ENCODE results near the gene AHRR.

AHRR gene

GRCh38 chr5:399296-400281 is 78.1 kb downstream of the AHRR start:
- TF ChIP-seq, protein P1, sequence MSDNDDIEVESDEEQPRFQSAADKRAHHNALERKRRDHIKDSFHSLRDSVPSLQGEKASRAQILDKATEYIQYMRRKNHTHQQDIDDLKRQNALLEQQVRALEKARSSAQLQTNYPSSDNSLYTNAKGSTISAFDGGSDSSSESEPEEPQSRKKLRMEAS (IDR thresholded peaks at IDR 0.05), result peak; percentile 80
- TF ChIP-seq NFIC (IDR thresholded peaks at IDR 0.05), result peak; percentile 60
- TF ChIP-seq EP300 (IDR thresholded peaks at IDR 0.05; ENCODE audit: borderline replicate concordance), result peak; percentile 38
- TF ChIP-seq RAD21 (IDR thresholded peaks at IDR 0.05; ENCODE audit: low read depth), result no peak
- TF ChIP-seq, protein P2, sequence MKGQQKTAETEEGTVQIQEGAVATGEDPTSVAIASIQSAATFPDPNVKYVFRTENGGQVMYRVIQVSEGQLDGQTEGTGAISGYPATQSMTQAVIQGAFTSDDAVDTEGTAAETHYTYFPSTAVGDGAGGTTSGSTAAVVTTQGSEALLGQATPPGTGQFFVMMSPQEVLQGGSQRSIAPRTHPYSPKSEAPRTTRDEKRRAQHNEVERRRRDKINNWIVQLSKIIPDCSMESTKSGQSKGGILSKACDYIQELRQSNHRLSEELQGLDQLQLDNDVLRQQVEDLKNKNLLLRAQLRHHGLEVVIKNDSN (IDR thresholded peaks at IDR 0.05), result peak; percentile 48; the same call in 1 of the 2 replicates
- peak; percentile 47; the same call in 1 of the 2 replicates for TF ChIP-seq TCF12 (IDR thresholded peaks at IDR 0.05; ENCODE audit: low read depth)
- 0 out of 2 replicates have a peak, but pooled peaks have one; percentile 20 for TF ChIP-seq TAF1 (IDR thresholded peaks at IDR 0.05; ENCODE audit: low read depth)
- no peak for TF ChIP-seq FOXM1 (IDR thresholded peaks at IDR 0.05; ENCODE audit: borderline replicate concordance, low read depth)
- no peak for TF ChIP-seq TEAD4 (IDR thresholded peaks at IDR 0.05)

- no peak for TF ChIP-seq NFIC (IDR thresholded peaks at IDR 0.05)
- TF ChIP-seq ZBTB7A (IDR thresholded peaks at IDR 0.05; ENCODE audit: low read depth), result no peak
- TF ChIP-seq FOXM1 (IDR thresholded peaks at IDR 0.05; ENCODE audit: borderline replicate concordance, low read depth), result no peak
- no peak for TF ChIP-seq RAD21 (IDR thresholded peaks at IDR 0.05; ENCODE audit: low read depth)
- no peak for TF ChIP-seq YY1 (IDR thresholded peaks at IDR 0.05; ENCODE audit: low read depth)
- TF ChIP-seq, protein P1 (IDR thresholded peaks at IDR 0.05), result no peak
- TF ChIP-seq CEBPB (IDR thresholded peaks at IDR 0.05), result no peak
These were observed 79.0 kb downstream of the AHRR start for GRCh38 chr5:400282-401145.

DNA sequence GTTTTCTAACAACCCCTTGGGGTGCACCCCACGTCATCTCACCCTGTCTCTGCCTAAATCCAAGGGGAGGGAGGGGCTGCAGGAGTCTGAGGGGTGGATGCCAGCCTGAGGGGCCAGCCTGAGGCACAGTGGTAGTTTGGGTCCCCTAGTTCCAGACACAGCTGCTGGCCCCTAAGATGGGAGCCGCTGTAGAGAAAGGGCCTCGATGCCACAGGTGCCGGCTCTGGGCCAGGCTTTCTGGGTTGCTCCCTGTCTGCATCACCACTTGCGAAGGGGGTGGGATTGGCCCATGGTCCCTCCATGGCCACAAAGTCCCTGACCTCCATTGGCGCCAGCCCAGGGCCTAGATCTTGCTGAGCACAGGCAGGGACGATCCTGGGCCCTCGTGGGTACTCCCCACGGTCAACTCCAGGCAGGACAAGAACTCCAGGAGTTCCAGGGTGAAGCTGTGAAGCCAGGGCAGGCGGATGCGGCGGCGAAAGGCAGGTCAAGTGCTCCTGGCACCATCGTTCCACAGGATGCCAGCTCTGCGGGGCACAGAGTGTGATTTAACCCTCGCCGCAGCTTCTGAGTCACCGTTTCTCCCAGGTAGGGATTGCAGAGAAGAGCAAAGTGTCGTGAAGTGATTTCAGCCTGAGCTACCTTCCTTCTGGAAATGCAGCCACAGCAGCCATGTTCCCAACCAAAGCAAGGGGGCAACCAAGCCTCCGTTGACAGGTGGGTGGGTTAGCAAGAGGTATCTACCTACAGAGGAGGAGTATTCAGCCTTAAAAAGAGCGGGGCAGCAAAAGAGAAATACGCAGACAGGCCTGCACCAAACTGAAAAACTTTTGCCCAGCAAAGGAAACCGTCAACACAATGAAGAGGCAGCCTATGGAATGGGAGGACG is 79.9 kb downstream of the AHRR start:
- TF ChIP-seq, protein P2 (IDR thresholded peaks at IDR 0.05), result no peak
- TF ChIP-seq CREB1 (IDR thresholded peaks at IDR 0.05; ENCODE audit: low read depth) (no peak), FOXM1 (IDR thresholded peaks at IDR 0.05; ENCODE audit: borderline replicate concordance, low read depth) (no peak)
- TF ChIP-seq, protein P3, sequence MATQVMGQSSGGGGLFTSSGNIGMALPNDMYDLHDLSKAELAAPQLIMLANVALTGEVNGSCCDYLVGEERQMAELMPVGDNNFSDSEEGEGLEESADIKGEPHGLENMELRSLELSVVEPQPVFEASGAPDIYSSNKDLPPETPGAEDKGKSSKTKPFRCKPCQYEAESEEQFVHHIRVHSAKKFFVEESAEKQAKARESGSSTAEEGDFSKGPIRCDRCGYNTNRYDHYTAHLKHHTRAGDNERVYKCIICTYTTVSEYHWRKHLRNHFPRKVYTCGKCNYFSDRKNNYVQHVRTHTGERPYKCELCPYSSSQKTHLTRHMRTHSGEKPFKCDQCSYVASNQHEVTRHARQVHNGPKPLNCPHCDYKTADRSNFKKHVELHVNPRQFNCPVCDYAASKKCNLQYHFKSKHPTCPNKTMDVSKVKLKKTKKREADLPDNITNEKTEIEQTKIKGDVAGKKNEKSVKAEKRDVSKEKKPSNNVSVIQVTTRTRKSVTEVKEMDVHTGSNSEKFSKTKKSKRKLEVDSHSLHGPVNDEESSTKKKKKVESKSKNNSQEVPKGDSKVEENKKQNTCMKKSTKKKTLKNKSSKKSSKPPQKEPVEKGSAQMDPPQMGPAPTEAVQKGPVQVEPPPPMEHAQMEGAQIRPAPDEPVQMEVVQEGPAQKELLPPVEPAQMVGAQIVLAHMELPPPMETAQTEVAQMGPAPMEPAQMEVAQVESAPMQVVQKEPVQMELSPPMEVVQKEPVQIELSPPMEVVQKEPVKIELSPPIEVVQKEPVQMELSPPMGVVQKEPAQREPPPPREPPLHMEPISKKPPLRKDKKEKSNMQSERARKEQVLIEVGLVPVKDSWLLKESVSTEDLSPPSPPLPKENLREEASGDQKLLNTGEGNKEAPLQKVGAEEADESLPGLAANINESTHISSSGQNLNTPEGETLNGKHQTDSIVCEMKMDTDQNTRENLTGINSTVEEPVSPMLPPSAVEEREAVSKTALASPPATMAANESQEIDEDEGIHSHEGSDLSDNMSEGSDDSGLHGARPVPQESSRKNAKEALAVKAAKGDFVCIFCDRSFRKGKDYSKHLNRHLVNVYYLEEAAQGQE (IDR thresholded peaks at IDR 0.05; ENCODE audit: low read depth), result no peak

DNA sequence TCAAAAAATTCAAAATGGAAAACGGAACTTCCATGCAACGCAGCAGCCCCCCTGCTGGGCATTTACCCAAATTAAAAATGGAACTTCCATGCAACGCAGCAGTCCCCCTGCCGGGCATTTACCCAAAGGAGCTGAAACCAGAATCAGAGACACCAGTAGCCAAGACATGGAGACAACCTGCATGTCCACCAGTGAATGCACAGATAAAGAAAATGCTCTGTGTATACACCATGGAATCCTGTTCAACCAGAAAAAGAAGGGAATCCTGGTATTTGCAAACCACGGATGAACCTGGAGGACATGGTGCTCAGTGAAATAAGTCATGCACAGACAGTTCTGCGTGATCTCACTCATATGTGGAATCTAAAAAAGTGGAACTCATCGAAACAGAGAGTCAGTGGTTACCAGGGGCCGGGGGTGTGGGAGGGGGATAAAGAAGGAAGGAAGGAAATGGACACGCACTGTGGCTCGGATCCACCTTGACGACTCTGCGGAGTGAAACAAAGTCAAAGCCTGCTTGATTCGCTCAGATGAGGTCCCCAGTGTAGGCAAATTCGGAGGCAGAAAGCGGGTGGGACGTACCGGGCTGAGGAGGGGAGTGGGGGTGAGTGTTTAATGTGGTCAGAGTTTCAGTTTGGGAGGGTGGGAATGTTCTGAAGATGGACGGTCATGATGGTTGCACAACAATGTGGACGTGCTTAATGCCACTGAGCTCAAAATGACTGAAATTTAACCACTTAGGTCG is 81.3 kb downstream of the AHRR start:
- no peak for TF ChIP-seq ZBTB7A (IDR thresholded peaks at IDR 0.05; ENCODE audit: low read depth)
- no peak for TF ChIP-seq CREB1 (IDR thresholded peaks at IDR 0.05; ENCODE audit: low read depth)
- no peak for TF ChIP-seq FOXM1 (IDR thresholded peaks at IDR 0.05; ENCODE audit: borderline replicate concordance, low read depth)
- no peak for TF ChIP-seq YY1 (IDR thresholded peaks at IDR 0.05; ENCODE audit: low read depth)
- TF ChIP-seq TEAD4 (IDR thresholded peaks at IDR 0.05), result no peak
- no peak for TF ChIP-seq NFIC (IDR thresholded peaks at IDR 0.05)
- TF ChIP-seq, protein P1 (IDR thresholded peaks at IDR 0.05), result no peak
- TF ChIP-seq EGR1 (IDR thresholded peaks at IDR 0.05), result no peak
- TF ChIP-seq, protein P3 (IDR thresholded peaks at IDR 0.05; ENCODE audit: low read depth), result no peak
